HG03095 (cell line): ENCODE data around the gene MYH11.
"Not testable (repeated sequence)": the region's sequence is repeated elsewhere in the genome, so short reads cannot be mapped to it uniquely, and the experiment has no call there.

Source experiments
- ATAC-seq: cut with Tn5 transposase; IDR thresholded peaks from one replicate; pipeline ENCODE4 v1.9.1; 2021; ENCODE audit warnings: moderate library complexity; ENCODE audit not compliant: unreplicated experiment

Gene MYH11

GRCh38 chr16:15846510-15846909 lies 10.3 kb downstream of the MYH11 start:
- ATAC-seq: no peak

- no peak for ATAC-seq
Measured at GRCh38 chr16:15843635-15844279, 13.1 kb downstream of the MYH11 start.

DNA sequence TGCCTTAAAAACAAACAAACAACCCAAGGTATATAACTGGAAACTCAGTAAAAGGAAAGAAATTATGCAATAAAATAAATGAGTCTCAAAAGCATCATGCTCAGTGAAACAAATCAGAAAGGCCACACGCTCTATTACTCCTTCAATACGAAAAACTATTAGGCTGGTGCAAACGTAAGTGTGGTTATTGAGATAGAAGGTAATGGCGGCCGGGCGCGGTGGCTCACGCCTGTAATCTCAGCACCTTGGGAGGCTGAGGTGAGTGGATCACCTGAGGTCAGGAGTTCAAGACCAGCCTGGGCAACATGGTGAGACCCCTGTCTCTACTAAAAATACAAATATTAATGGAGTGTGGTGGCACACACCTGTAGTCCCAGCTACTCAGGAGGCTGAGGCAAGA lies 17.6 kb downstream of the MYH11 start:
- ATAC-seq: not testable (repeated sequence)

GRCh38 chr16:15837761-15838160 lies 19.1 kb downstream of the MYH11 start:
- no peak for ATAC-seq

DNA sequence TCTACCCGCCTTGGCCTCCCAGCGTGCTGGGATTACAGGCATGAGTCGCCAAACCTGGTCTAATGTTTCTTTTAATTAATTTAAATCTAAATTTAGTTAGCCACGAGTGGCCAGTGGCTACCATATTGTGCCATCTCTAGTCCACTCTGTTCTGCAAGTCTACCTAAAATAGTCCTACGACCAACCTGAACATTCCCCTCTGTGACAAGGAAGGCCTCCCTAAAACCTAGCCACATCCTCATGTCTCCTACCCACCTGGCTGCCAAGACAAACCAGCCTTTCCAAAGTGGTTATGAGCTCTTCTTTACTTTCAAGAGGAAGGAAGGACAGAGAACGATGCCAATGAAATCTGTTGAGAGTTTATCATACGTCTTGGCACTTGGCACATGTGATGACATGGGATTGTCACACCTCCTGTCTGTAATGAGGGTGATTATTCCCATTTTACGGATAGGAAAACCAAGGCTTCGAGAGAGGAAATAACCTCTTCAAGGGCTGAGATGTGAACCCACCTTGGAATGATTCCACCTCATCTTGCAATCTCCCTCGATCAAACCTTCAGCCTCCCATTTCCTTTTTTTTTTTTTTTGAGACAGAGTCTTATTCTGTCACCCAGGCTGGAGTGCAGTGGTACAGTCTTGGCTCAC lies 19.7 kb downstream of the MYH11 start:
- ATAC-seq: no peak

- no peak for ATAC-seq
Measured at GRCh38 chr16:15836074-15836473, 20.8 kb downstream of the MYH11 start.

- ATAC-seq: no peak
Measured at GRCh38 chr16:15835136-15835878, 21.5 kb downstream of the MYH11 start.

DNA sequence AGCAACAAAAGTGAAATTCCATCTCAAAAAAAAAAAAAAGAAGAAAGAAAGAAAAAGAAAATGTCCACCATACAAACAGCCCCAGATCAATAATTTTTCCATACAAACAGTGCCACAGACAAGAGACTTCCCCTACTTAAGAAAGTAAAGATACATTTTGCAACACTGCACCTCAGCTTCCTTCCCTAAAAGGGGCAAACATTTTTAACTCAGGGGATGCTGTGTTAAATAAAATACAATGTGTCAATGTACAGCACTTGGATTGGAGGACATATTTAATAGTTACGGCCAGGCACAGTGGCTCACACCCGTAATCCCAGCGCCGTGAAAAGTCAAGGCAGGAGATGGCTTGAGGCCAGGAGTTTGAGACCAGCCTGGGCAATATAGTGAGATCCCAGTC lies 22.3 kb downstream of the MYH11 start:
- ATAC-seq: no peak

DNA sequence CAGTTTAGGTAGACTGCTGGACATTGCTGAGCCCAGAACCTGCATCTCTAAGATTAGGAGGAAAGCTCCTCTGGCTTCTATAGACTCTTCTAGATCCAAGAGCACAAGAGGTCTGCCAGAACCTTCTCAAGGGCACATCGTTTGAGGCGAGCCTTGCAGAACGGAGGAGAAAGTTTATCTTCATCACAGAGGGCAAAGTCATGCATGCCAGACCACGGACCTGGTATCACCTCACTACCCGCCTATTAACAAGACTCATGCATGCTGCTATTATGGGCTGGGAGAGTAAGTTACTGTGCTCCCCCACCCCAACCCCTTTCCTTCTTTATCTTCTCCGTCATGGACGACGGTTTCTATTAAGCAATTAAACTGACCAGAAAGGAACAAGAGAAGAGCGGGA lies 23.3 kb downstream of the MYH11 start:
- no peak for ATAC-seq

DNA sequence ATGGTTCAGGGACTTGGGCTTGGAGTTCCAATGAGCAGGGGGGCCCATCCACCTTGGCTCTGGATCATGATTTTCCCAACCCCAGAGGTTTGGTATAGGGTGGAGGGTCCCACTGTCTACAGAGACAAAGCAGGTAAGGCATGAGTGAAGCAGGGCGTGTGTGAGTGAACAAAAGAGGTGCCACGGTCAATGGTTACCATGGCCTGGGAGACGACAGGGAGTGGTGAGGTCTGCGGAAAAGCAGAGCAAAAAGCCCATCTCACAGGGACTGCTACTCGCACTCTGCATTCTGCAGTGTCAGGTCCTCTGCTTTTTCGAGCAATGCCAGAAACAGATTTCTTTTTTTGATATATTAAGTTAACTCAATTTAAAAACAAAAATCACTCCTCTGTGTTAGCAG lies 24.6 kb downstream of the MYH11 start:
- ATAC-seq: no peak

GRCh38 chr16:15830832-15831451 lies 25.9 kb downstream of the MYH11 start:
- ATAC-seq: no peak

GRCh38 chr16:15829460-15829859 lies 27.4 kb downstream of the MYH11 start:
- no peak for ATAC-seq

DNA sequence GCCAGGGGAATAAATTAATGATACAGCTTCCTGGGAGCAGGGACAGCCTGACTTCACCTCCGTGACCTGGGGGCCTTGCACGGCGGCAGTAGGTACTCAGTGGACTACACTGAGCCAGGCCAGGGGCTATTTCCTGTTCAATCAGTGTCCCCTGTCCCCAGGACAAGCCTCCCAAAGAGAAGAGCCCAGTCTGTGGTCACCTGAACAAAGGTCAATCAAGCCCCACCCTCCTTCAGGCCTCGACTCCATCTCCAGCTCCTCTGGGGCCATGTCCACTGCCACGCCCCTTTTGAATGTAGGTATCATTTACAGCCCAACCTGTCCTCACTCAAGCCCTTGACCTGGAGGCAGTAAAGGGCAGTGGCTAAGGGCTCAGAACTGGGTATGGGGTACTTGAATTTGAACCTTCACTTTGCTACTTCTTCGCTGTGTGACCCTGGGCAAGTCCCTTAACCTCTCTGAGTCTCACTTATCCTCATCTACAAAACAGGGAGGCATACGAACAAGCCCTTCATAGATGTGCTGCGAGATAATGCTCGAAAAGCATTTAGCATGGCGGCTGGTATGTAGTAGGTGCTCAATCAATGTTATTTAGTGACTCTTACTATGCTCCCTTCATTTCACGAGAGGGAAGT lies 29.0 kb downstream of the MYH11 start:
- no peak for ATAC-seq

DNA sequence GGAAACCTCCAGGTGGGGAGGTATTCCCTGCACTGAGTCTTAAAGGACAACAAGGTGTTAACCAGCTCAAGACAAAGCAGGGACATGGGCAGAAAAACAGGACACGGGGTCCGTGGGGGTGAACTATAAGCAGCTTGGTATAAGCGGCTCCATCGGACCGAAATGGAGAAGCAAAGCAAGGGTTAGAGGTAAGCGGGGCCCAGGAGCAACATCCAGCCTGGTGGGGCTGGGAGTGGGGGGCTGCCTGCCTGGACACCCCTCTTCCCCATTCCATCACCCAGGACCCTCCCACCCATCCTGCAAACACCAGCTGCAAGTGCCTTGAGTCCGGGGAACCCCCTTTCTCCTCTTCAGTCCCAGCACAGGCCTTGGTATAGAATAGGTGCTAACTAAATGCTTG lies 29.5 kb downstream of the MYH11 start:
- no peak for ATAC-seq

GRCh38 chr16:15825750-15826305 lies 31.0 kb downstream of the MYH11 start:
- no peak for ATAC-seq

- ATAC-seq: no peak
Measured at GRCh38 chr16:15822957-15823356, 33.9 kb downstream of the MYH11 start.

- ATAC-seq: no peak
Measured at GRCh38 chr16:15820837-15821236, 36.0 kb downstream of the MYH11 start.

DNA sequence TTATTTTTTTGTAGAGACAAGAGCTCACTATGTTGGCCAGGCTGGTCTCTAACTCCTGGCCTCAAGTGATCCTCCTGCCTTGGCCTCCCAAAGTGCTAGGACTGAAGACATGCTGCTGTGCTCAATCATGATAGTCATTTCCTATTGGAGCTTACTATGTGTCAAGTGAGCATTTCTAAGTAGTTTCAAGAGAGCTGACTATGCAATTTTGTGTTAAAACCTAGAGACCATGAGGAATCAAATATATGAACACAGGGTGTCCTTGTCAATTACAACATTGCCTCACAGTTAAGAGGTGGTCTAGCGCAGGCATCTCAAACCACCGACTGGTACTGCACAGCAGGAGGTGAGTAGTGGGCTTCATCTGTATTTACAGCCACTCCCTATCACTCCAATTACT lies 37.8 kb downstream of the MYH11 start:
- ATAC-seq: no peak

GRCh38 chr16:15817446-15817845 lies 39.4 kb downstream of the MYH11 start:
- no peak for ATAC-seq

DNA sequence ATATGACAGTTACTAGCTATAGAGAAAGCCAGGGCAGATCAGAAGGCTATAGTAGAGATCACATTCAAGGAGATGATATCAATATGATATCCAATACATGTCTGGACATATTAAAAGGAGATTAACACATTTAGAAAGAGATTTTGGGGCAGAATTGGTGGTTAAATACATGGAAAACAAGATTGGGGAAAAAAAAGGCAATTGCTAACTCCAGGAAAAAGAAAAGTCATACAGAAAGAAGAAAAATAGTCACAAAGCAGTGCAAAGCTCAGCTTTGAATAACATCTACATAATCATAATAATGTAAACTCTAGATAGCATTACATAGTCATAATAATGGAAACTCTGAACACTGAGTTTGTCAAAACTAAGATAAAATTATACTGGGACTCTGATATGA lies 40.6 kb downstream of the MYH11 start:
- no peak for ATAC-seq

- ATAC-seq: not testable (repeated sequence)
Measured at GRCh38 chr16:15812401-15812750, 44.5 kb downstream of the MYH11 start.
